GM10248 (cell line): ENCODE data around the gene CFTR.
"Not testable (repeated sequence)": the region's sequence is repeated elsewhere in the genome, so short reads cannot be mapped to it uniquely, and the experiment has no call there.

Source experiments
- CTCF ChIA-PET: fragments of 300-600 bp; sonication (Branson Sonifier 250); formaldehyde crosslinking; extraction: SDS; loops from one replicate; lab custom pipeline; 2021; ENCODE audit warnings: antibody characterized with exemption; lab: Yijun Ruan, JAX
- POLR2A ChIA-PET: fragments of 350-650 bp; sonication (Branson Sonifier 250); formaldehyde crosslinking; extraction: SDS; loops from one replicate; lab custom pipeline; 2020; ENCODE audit warnings: antibody characterized with exemption; lab: Yijun Ruan, JAX
- DNase-seq: peaks from one replicate; pipeline ENCODE4 v3.0.0; 2012; ENCODE audit errors: extremely low spot score
- CTCF ChIP-seq: IDR thresholded peaks from 2 replicates; pipeline ENCODE4 v1.5.1; 2012; ENCODE audit warnings: mild to moderate bottlenecking, low read depth; ENCODE audit errors: extremely low read depth, missing control alignments, control extremely low read depth

Gene CFTR

GRCh38 chr7:117458977-117459583, 20.7 kb upstream of the CFTR start:
- ChIA-PET POLR2A (no interaction called here), CTCF (interaction anchor here (0.6 to 2.2 kb wide), 18 partner anchors 10 to 695 kb away, joined by 3 to 9 read pairs (median 3); no protein-coding TSS in a partner anchor)
- peak; percentile 58 for TF ChIP-seq CTCF
- peak; percentile 22 for DNase-seq

- ChIA-PET POLR2A (no interaction called here), CTCF (interaction anchor here (0.6 to 2.2 kb wide), 18 partner anchors 11 to 694 kb away, joined by 3 to 9 read pairs (median 3); no protein-coding TSS in a partner anchor)
- no peak for DNase-seq
- TF ChIP-seq CTCF: no peak
These were observed 20.1 kb upstream of the CFTR start for GRCh38 chr7:117459735-117460134.

DNA sequence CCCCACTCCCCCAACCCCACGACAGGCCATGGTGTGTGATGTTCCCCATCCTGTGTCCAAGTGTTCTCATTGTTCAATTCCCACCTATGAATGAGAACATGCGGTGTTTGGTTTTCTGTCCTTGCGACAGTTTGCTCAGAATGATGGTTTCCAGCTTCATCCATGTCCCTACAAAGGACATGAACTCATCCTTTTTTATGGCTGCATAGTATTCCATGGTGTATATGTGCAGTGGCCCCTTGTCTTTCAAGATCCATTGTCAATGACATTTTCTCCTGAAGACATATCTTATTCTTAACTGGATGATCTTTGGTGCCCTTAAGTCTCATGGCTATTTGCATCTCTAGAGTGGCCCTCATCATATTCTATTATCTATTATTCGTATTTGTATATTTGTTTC, 19.0 kb upstream of the CFTR start:
- POLR2A ChIA-PET, DNase-seq, CTCF ChIA-PET: not testable (repeated sequence)

DNA sequence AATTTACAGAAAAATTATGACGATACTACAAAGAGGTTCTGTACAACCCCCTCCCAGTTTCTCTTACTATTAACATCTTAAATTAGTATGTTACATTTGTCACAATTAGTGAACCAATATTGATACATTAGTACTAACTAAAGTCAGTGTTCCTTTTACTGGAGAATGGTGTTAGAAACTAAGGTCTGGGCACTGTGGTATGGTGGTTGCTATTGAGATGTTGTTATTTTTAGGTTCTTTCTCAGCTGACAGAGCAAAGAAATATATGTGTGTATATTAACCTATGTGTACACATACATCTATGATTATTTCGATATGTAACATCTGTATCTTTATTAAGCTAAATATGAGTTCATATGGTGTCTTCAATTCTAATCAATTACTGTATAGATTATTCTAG, 11.7 kb upstream of the CFTR start:
- ChIA-PET CTCF (no interaction called here), POLR2A (no interaction called here)
- DNase-seq: no peak
- no peak for TF ChIP-seq CTCF

DNA sequence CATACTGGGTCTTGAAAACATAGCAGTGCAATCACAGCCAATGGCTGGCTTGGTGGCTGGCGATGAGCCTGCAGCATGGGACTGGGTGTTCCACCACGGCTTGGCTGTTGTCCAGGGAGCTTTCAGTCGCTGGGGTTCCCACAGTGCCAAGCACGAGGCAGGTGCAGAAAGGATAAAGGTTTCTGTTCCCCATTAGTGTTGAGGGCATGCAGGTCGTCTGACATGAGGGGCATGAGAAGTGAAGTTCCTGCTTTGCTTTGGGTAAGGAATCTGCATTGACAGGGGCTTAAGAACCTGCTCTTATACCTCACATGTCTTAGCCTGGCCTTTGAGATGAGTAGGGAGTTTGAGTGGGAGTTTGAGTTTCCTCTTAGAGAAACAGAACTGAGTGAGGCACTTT, 9.0 kb upstream of the CFTR start:
- TF ChIP-seq CTCF: no peak
- ChIA-PET POLR2A (no interaction called here), CTCF (no interaction called here)
- DNase-seq: peak; percentile 43

- ChIA-PET POLR2A (no interaction called here), CTCF (interaction anchor here (1.0 kb wide), 1 partner anchor 9 kb away, joined by 3 read pairs; no protein-coding TSS in a partner anchor)
- TF ChIP-seq CTCF: no peak
- DNase-seq: no peak
These were observed 7.5 kb upstream of the CFTR start for GRCh38 chr7:117472335-117472734.

GRCh38 chr7:117476557-117477215, 3.1 kb upstream of the CFTR start:
- no peak for DNase-seq
- no peak for TF ChIP-seq CTCF
- CTCF ChIA-PET: interaction anchor here (1.8 to 3.8 kb wide), 2 partner anchors 11 to 17 kb away, joined by 4 to 15 read pairs; no protein-coding TSS in a partner anchor
- POLR2A ChIA-PET: no interaction called here
